Measurements from ENCODE around the gene HDAC11.

The HDAC11 gene

GRCh38 chr3:13505147-13506130 lies 25.3 kb downstream of the HDAC11 start:
- TF ChIP-seq CTCF (IDR thresholded peaks at IDR 0.05; ENCODE audit: low read depth, low read length), result no peak
- no peak overlapping the region for H3K4me3 ChIP-seq (ENCODE audit: low read depth, low read length)
- H3K9me3 ChIP-seq, result no peaks in the 10 kb centered on the region
- no peaks in the 10 kb centered on the region; the same call in 1 of the 2 replicates for H3K4me1 ChIP-seq
- DNase-seq, result no peak
- no peaks in the 10 kb centered on the region for H3K27me3 ChIP-seq
- H3K36me3 ChIP-seq, result no peaks in the 10 kb centered on the region

- H3K4me3 ChIP-seq (ENCODE audit: low read depth, low read length), result no peak overlapping the region
- H3K27me3 ChIP-seq, result no peaks in the 10 kb centered on the region
- no peaks in the 10 kb centered on the region for H3K9me3 ChIP-seq
- no peak for TF ChIP-seq CTCF (IDR thresholded peaks at IDR 0.05; ENCODE audit: low read depth, low read length)
- H3K4me1 ChIP-seq, result no peaks in the 10 kb centered on the region; the same call in 1 of the 2 replicates
- no peak for DNase-seq
- H3K36me3 ChIP-seq, result no peaks in the 10 kb centered on the region
These were observed 26.1 kb downstream of the HDAC11 start for GRCh38 chr3:13506239-13506638.

- no peak for DNase-seq
- Histone ChIP-seq H3K9me3 (no peaks in the 10 kb centered on the region), H3K4me3 (ENCODE audit: low read depth, low read length) (no peak overlapping the region), H3K36me3 (no peaks in the 10 kb centered on the region), H3K4me1 (no peaks in the 10 kb centered on the region; the same call in 1 of the 2 replicates), H3K27me3 (no peaks in the 10 kb centered on the region)
- no peak for TF ChIP-seq CTCF (IDR thresholded peaks at IDR 0.05; ENCODE audit: low read depth, low read length)
These were observed 26.6 kb downstream of the HDAC11 start for GRCh38 chr3:13506680-13507079.

- no peaks in the 10 kb centered on the region for H3K36me3 ChIP-seq
- TF ChIP-seq CTCF (IDR thresholded peaks at IDR 0.05; ENCODE audit: low read depth, low read length), result no peak
- H3K4me1 ChIP-seq, result no peaks in the 10 kb centered on the region; the same call in 1 of the 2 replicates
- H3K9me3 ChIP-seq, result no peaks in the 10 kb centered on the region
- no peak overlapping the region for H3K4me3 ChIP-seq (ENCODE audit: low read depth, low read length)
- no peaks in the 10 kb centered on the region for H3K27me3 ChIP-seq
- no peak for DNase-seq
These were observed 27.1 kb downstream of the HDAC11 start for GRCh38 chr3:13507247-13507569.

- Histone ChIP-seq H3K4me3 (ENCODE audit: low read depth, low read length) (no peak overlapping the region), H3K4me1 (no peaks in the 10 kb centered on the region; the same call in 1 of the 2 replicates), H3K36me3 (no peaks in the 10 kb centered on the region), H3K9me3 (no peaks in the 10 kb centered on the region), H3K27me3 (no peaks in the 10 kb centered on the region)
- DNase-seq, result peak; percentile 48
- TF ChIP-seq CTCF (IDR thresholded peaks at IDR 0.05; ENCODE audit: low read depth, low read length), result no peak
These were observed 27.6 kb downstream of the HDAC11 start for GRCh38 chr3:13507570-13508339.

All from BE2C (cell line).